HG02759 (cell line): ENCODE measurements around the gene OSBPL8.

Experiments
- ATAC-seq: cut with Tn5 transposase; IDR thresholded peaks from one replicate; pipeline ENCODE4 v1.9.1; 2021; ENCODE audit warnings: mild to moderate bottlenecking, moderate library complexity; ENCODE audit not compliant: unreplicated experiment

OSBPL8 gene

DNA sequence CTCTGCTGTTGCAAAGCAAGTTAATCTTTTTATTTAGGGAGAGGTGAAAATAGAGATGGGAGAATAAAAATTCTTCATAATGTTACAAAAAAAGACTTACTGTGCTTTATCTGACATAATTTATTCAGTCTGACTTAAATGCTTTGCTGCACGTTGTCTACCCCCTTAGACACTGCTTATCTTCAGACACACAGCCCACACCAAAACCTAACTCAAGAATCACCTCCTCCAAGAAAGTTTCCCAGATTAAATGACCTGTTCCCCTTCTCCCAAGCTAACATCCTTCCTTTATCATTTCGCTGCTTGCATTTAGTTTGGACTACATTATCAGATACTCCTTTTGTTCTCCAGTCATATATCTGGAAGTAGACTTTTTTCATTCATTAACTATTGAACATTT is 3.8 kb downstream of the OSBPL8 start:
- ATAC-seq: no peak

DNA sequence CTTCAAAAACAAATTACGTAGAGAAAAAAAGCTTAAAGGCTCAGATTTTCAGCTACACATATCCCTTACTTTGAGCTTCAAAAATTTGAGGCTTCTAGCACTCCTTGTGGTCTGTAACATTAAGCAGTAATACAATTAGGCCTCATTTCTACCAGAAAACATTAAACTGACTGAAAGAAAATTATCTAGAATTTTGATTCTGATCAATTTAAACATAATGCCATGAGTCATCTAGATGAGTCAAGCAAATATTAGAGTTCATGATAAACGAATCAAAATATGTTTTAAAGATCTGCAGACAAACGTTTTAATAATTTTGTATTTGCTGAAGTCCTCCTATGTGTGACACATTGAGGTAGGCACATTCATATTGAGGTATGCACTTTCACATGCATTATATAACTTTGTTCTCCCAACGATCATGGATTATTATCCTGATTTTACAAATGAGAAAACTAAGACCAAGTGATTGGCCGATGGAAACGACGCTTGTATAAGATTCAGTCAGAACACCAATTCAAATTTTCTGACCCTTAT is 4.3 kb downstream of the OSBPL8 start:
- no peak for ATAC-seq

DNA sequence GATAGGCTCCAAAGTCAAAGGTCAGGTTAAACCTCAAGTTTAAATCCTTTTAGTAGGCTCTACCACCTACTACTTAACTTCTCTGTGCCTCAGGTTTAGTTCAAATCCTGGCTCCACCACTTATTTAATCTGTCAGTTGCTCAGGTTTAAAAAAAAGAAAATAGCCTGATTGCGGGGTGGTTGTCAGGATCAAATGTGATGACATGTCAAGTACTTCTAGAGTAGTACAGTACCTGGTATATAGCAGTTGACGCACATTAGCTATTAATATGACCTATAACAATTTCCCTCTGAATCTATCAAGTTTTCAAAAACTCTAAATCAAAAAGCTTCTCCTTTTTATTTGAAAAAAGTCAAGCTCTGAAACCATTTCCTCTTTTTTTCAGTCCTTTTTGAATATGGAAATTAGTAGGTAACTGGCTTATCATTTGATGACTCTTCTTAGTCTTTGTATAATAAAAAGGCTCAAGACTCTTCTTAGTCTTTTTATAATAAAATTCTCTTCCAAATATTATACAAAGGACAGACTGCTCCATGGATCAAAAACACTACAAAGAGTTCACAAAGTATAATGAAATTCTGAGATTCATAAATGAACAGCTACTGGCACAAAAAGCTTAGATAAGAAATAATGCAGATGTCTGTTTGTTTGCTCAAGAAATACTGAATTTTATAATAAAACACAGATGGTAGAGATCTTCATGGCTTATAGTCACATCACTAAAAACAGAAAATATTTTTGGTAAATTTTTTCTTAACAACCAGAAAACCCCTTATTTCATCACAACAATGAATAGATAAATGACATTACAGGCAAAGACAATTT is 5.0 kb downstream of the OSBPL8 start:
- ATAC-seq: no peak

DNA sequence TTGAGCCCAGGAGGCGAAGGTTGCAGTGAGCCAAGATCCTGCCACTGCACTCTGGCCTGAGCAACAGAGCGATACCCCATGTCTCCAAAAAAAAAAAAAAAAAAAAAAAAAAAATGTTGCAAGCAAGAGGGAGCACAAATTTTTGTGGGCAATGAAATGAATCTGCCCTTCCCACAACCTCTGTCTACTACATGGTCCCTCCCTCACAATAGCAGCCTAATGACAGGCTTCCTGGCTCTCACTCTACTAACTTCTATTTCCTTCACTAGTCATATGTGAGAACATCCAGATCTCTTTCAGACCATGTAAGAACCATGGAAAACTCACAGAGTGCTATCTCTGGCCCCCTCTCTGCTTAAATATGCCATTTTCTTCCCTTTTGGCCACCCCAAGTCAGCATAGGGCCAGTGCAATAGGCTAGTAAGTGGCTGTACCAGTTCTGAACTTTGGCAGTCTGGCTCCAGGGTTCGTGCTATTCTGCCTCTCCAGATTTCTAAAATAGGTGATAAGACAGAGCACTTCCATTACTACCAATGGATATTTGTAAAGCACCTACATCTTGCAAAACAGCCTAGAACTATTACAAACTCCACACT is 7.1 kb downstream of the OSBPL8 start:
- ATAC-seq: no peak

DNA sequence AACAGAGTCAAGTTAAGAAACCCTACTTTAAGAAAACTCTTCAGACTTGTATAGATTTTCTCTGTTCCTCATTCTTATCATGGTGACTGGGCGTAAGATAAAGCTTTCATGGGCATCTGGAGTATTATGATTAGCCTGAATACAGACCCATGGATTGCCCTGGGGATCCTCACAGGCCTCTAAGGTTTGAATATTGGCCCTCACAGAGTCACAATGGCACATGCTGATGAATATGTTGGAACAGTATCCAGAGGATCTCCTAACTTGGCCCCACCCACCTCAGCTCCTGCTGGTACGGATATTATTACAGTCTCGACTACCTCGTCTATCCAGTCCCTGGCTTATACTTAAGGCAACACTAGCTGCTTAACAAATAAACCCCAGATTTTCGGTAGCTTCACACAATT is 8.1 kb downstream of the OSBPL8 start:
- ATAC-seq: peak; percentile 43

DNA sequence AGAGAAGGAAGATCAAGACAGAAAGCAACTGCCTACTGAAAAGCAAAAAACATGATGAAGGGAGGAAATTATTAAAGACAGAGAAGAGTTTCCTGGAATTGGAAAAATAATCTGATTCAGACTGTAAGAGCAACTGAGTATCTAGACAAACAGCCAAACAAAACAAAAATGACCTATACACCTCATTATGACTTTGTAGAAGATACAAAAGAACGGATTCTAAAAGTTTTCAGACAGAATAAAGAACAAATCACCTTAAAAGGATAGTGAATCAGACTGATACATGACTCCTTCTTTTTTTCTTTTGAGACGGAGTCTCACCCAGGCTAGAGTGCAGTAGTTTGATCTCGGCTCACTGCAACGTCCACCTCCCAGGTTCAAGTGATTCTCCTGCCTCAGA is 10.4 kb downstream of the OSBPL8 start:
- ATAC-seq: no peak

DNA sequence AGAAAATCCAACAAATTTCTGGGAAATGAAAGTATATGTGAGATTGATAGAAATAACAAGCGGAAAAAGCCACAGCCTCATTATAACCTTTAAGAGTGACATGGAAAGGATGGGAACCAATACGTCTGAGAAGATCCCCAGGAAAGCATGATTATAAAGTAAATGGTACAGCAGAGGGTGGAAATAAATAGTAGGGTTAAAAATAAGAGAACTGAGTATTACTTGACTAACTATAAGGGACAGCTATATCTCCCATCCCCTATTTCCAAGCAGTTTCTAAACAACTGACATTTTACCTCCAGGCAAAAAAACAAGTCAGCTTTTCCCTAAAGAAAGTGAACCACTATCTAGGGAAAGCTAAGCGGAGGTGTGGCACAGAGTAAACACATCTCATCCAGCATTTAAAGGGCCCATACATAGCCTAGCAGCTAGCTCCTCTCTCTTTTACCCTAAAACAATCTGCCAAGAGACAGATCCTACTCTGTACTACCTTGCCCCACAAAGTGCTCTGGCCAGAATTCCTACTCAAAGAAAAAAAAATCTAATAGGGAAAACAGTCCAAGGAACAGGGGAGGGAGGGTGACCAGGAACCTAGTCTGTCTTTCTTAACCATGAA is 11.2 kb downstream of the OSBPL8 start:
- ATAC-seq: no peak

DNA sequence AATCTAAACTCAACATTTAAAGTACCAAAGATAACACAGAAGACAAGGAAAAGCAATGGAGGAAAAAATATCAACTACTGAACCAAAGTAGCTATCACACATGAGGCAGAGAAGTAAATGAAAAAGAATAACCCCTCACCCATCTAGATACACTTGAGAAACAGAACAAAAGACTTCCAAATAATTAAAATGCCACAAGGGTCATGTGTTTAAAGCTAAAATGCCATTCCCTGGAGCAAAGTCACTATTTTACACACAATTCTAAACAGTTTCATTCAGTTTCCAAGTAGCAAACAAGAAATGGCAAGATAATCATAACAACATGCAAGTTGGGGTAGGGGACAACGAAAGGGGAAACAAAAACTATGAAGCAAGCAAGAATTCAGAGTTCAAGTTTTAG is 12.0 kb downstream of the OSBPL8 start:
- no peak for ATAC-seq

DNA sequence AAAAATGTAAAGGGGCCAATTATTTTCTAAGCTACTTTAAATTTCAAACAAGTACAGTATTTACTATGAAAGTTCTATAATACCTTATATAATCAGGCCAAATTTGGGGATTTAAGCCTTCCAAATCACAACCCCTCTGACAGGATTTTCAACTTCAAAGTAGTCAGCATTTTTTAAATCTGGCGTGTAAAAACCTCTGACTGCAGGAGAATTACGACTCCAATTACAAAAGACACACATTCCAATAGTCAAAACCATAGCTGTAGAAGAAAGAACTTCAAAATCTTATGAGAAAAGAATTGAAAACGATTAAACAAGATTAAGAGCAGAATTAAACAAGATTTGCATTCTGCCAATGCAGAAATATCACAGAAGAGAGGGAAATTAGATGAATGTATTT is 12.7 kb downstream of the OSBPL8 start:
- ATAC-seq: no peak

DNA sequence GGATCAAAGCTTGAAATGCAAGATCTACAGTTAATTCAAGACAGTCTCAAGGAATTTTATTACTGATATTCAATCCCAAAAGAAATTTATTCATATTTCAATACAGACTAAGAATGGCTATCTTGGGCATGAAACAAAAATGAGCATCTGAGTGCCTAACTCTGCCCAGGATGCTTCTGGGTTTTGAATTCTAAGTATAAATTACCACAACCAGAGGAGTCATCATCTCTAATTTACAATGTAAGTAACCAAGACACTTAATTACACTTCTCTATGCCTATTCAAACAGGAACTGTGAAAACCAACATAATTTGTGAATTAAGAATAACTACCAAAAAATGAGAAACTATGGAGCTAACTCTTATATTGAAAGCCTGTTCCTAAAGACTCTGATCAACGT is 14.1 kb downstream of the OSBPL8 start:
- ATAC-seq: no peak

DNA sequence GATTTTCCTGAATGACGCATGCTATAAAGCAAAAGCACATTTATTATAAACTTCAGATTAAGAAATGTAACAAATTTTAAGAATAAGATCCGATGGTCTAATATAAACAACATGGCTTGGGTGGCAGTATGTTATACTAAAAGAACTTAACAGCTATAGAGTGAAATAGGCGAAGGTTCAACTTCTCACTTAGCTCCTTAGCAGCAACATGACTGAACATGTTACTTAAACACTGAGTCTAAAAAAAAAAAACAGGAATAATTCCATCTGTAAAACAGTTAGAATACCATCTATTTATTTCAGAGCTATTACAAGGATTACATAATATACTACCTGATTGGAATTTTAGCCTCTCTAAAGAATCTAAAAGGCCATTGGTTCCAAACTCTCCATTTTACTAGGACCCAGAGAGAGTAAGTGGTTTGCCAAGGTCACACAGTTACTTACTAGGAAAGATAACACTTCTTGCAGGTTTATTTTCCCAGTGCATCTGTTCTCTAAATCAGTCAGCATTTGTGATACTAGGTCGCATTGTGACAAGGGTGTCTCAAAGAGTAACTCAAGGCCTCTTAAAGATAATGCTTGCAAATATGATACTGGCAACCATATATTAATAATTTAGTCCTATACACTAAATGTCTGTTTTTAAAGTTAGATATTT is 14.8 kb downstream of the OSBPL8 start:
- ATAC-seq: no peak

DNA sequence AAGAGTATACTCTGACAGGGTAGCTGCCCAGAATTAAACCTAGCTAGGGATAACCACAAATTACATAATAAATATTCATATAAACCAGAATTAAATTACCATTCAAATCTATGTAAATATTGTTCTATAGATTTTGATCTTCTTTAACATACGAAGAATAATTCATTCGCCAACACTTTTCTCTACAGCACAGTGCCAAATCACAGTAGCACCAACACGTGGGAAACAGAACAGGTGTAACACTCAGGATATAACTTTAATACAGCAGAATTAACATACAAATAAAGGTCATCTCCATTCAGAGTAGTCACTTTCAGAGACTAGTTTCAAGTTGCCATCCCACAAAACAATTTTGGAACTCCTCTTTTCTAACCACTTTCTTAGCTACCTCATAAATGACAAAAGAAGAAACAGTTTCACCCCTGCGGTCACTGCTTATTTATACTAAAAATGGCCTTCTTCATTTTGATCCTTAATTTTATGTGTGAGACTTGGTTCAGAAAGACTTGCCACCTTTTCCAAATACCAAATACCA is 15.7 kb downstream of the OSBPL8 start:
- no peak for ATAC-seq

DNA sequence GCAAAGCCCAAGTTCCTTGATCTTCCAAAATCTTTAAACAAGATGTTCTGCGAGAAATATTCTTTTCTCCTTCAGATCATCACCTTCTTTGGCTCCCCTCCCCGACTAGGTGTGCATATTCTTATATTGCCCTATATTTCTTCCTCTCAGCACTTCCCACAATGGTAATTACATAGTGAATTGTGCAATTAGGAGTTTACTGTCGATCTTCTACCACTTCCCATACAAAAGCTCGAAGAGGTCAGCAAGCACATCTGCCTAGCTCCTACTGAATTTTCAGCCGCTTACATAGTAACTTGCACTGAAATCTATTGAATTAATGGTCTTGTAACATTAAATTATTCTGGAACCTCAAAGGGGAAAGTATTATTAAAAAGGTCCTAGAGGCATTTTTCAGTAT is 16.7 kb downstream of the OSBPL8 start:
- ATAC-seq: no peak

DNA sequence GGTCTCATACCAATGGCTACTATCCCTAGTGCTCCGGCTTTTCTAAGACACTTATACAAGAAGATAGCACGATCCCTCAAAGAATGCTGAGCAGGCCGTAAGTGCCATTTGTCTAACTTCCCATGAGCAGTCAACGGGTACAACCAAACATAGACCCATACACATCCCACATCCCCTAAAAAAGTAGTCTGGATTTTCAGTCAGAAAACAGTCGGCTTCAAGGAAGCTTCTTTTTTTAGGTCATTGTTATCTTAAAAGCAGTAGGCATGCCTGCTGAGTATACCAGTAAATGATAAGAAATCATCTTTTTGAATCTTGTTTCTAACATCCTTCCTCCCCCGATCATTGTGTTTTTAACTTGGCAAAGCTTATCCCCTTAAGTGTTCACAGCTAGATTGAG is 19.8 kb downstream of the OSBPL8 start:
- ATAC-seq: no peak

DNA sequence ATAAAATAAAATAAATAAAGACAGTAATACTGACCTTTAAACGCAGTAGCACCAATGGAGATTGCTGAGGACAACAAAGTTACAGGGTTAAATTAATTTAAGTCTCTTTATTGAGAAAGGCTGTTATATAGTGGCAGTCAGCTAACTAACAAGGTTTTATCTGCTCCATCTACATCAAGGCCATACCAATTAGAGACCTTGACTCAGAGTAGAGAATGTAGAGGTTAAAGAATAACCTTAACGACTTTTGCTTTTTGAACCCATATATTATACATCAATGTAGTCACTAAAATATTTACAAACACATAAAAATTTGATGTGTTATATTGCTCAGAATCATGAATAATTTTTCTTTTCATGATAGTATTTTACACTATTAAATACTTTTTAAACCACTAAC is 21.6 kb downstream of the OSBPL8 start:
- ATAC-seq: no peak

DNA sequence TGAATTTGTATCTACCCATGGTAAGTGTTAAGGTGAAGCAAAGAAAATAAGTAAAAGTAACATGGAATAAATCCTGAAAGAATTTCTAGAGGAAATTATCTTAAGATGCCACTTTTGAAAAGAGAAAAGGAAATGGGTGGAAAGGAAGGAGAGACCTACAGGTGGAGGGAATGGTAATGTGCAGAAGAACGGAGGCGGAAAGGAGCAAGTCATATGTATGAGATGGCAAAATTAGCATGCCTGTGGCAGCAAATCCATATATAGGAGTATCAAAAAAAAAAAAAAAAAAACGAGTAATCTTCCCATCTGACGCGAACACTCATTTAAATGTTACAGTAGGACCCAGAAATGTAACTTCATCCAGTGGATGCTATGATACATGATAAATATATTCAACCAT is 23.0 kb downstream of the OSBPL8 start:
- no peak for ATAC-seq

DNA sequence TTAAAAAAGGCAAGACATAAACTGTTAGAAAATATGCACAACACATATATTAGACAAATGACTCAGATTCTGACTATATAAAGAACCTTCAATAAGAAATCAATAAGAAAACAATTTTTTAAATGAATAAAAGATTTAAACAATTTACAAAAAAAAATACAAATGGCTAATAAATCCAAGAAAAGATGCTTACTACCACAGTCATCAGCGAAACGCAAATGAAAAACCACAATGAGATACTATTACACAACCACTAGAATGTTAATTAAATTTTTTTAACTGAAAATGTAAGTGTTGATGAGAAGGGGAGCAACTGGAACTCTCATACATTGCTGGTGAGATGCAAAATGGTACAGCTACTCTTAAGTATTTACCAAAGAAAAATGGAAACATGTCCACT is 24.4 kb downstream of the OSBPL8 start:
- ATAC-seq: no peak

DNA sequence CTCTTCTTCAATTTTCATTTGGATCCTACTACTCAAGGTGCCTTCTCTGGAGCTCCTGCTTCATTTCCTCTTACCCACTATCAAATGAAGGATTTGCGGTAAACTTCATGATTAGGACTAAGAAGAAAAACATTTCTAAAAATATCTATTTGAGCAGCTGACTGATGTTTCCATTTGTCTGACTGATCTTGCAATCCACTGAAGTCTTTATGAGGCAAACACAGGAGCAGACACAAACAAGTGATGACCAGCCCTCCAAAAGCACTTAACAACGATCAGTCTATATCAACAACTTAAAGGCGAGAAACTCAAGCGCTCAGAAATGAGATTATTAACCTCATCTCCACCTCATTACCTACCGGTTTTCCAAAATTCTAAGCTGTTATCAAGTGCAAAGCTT is 26.2 kb downstream of the OSBPL8 start:
- no peak for ATAC-seq

DNA sequence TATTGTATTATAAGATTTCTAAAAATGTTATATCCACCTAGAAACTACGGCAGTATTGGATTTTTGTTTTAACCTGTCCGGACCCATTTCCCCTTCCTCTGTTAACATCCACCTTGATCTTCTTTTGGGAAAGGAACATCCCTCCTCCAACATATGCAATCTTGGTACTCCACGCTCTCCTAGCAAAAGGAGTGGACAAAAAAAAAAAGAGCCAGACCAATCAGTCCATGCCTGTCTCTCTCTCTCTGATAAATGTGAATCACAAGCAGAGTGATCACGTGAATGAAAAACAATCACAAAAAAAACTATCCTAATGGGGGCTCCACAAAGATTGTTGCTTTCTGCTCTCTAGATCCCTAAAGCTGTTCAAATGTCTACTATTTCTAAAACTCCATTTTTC is 27.1 kb downstream of the OSBPL8 start:
- no peak for ATAC-seq

DNA sequence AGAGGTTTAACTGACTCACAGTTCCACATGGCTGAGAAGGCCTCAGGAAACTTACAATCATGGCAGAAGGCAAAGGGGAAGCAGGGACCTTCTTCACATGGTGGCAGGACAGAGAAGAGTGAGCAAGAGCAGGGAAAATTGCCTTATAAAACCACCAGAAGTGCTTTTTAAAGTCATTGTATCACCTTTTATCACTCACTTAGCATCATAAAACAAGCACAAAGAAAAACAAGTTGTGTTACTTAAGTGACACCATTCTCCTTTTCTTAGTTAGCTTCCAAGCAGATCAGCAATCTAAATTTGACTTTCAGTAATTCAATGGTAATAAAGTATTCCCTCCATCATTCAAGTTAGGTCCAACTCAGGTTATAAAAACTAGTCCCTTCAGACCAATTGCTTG is 28.5 kb downstream of the OSBPL8 start:
- no peak for ATAC-seq

DNA sequence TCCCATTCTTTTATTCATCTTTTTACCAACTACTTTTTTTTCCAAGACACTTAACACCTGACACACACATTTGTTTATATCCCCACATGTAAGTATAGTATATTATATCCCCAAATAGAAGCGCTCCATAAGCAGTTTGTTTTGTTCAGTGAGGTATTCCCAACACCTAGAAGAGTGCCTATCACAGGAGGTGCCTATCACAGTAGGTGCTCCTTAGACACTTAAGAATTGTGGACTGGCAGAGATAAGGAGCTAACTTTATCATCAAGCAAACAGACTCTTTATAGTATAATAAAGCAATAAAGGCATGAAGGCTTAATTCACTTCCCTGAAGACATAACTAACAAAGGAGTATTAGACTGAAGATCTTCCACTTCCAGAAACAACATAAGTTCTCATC is 29.1 kb downstream of the OSBPL8 start:
- ATAC-seq: no peak
